Gastrocnemius medialis (tissue), 4 donors: ENCODE results near the gene ATP11A.

ENCODE experiments used
- CTCF ChIP-seq, 5 experiments: fragments of 450-650 bp in 3 of 5; fragments of 200-600 bp in 2 of 5; sonication (generic) in 2 of 5; IDR thresholded peaks in 4 of 5; conservative IDR thresholded peaks in 1 of 5; 1 replicate in 4 of 5; 2 replicates in 1 of 5; pipeline ENCODE4 v1.5.1; 2016 to 2019; ENCODE audit warnings: antibody characterized with exemption in 5 of 5, mild to moderate bottlenecking in 3 of 5, moderate library complexity in 3 of 5
- POLR2A ChIP-seq, 2 donors: fragments of 450-650 bp; IDR thresholded peaks; one replicate each; pipeline ENCODE4 v1.6.1; 2017; ENCODE audit warnings: antibody characterized with exemption in 2 of 2, mild to moderate bottlenecking in 2 of 2, moderate library complexity in 2 of 2

GRCh38 chr13:112881656-112882554 lies 192.1 kb downstream of the ATP11A start:
- TF ChIP-seq CTCF (IDR thresholded peaks at IDR 0.05 in 4 of 5, conservative IDR thresholded peaks at IDR 0.05 in 1 of 5) (no peak), POLR2A (IDR thresholded peaks at IDR 0.05) (no peak)
